ENCODE results near the gene AP1S3. TPM values are rescaled to one million over a fixed set of nuclear protein-coding genes. Genes with fewer than 3 reads are reported as not detected.
"Not testable (repeated sequence)": the region's sequence is repeated elsewhere in the genome, so short reads cannot be mapped to it uniquely, and the experiment has no call there.

AP1S3 gene
- total RNA-seq, 1 donor from 2014 or later, result 3.0 TPM

GRCh38 chr2:223853425-223853837 is 16.0 kb upstream of the AP1S3 start:
- DNase-seq, result no peak

GRCh38 chr2:223852281-223852795 is 15.0 kb upstream of the AP1S3 start:
- no peak for DNase-seq

- DNase-seq, result no peak
Observed at GRCh38 chr2:223847410-223847809, 10.0 kb upstream of the AP1S3 start.

- no peak for DNase-seq
Observed at GRCh38 chr2:223846515-223846914, 9.1 kb upstream of the AP1S3 start.

- DNase-seq, result no peak
Observed at GRCh38 chr2:223841436-223842190, 4.2 kb upstream of the AP1S3 start.

GRCh38 chr2:223835701-223836532 is 1.5 kb downstream of the AP1S3 start:
- no peak for DNase-seq

GRCh38 chr2:223834431-223834830 is 3.0 kb downstream of the AP1S3 start:
- DNase-seq, result no peak

- no peak for DNase-seq
Observed at GRCh38 chr2:223832241-223832903, 5.0 kb downstream of the AP1S3 start.

GRCh38 chr2:223829128-223829527 is 8.3 kb downstream of the AP1S3 start:
- no peak for DNase-seq

- no peak for DNase-seq
Observed at GRCh38 chr2:223828314-223828713, 9.1 kb downstream of the AP1S3 start.

GRCh38 chr2:223826995-223827394 is 10.4 kb downstream of the AP1S3 start:
- DNase-seq, result no peak

- DNase-seq, result no peak
Observed at GRCh38 chr2:223824301-223824700, 13.1 kb downstream of the AP1S3 start.

- no peak for DNase-seq
Observed at GRCh38 chr2:223822818-223823217, 14.6 kb downstream of the AP1S3 start.

- DNase-seq, result no peak
Observed at GRCh38 chr2:223820549-223820948, 16.8 kb downstream of the AP1S3 start.

GRCh38 chr2:223819891-223820290 is 17.5 kb downstream of the AP1S3 start:
- no peak for DNase-seq

- DNase-seq, result no peak
Observed at GRCh38 chr2:223815884-223816570, 21.4 kb downstream of the AP1S3 start.

GRCh38 chr2:223815186-223815883 is 22.0 kb downstream of the AP1S3 start:
- DNase-seq, result peak; percentile 51

- DNase-seq, result not testable (repeated sequence)
Observed at GRCh38 chr2:223814764-223815163, 22.6 kb downstream of the AP1S3 start.

- DNase-seq, result no peak
Observed at GRCh38 chr2:223813329-223813728, 24.1 kb downstream of the AP1S3 start.

- no peak for DNase-seq
Observed at GRCh38 chr2:223811757-223812156, 25.6 kb downstream of the AP1S3 start.

- no peak for DNase-seq
Observed at GRCh38 chr2:223805008-223805407, 32.4 kb downstream of the AP1S3 start.
